DND-41 (cell line): ENCODE data around the gene DCC.

Experiments used
- CTCF ChIP-seq: IDR thresholded peaks from 2 replicates; pipeline ENCODE4 v1.5.1; 2012; ENCODE audit warnings: borderline replicate concordance, low read length, moderate library complexity, mild to moderate bottlenecking; ENCODE audit not compliant: poor library complexity, severe bottlenecking; ENCODE audit errors: extremely low read depth
- EZH2 ChIP-seq: IDR thresholded peaks from 3 replicates; pipeline ENCODE4 v1.6.1; 2012; ENCODE audit warnings: borderline replicate concordance, low read depth, mild to moderate bottlenecking, moderate library complexity, low read length, inconsistent platforms; ENCODE audit not compliant: severe bottlenecking

- no peak for TF ChIP-seq CTCF
- TF ChIP-seq EZH2, result no peak
These were observed 47.2 kb downstream of the DCC start for GRCh38 chr18:52387175-52387574.
